ENCODE data around the gene BACE2.

BACE2 gene

DNA sequence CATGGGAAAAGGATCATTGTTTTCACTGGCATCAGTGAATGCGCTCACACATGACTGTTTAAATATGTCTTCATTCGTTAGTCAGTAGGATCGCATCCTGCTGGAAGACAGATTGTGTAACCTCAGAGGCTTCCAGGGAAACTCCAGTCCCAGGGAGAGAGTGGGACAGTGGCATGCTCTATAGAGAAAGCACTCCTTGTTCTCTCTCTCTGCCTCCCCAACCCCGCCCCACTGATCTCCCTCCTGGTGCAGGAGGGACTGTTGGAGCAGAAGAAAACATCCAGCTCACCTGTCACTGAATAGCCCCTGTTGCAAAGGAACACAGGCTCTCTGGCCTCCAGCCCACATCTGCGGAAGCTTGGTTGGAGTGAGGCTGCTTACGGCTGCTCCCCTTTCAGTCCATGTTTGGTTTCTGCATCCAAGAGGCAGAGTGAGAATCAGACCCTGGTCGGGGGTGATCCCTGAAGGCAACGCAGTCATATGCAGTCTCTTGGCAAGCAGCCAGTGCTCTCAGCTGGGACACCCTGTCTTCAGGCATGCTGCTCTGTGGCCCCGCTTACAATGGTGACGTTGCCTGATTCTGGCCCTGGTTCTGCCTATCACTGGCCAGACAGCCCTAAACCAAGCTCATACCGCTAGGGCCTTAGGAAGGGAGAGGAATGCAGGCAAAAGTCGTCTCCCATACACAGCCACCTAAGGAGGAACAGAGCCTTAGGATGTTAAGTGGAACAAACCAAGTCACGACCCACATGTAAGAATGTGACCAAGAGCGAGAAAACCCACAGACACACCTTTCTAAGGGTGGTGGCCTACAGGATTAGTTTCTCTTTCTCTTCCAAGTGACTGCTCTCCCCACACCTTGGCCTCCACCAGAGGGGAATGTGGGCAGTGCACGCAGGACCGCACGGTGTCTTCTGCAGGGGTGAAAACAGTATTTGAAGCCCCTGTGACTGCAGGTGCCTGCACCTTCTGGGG is 39.7 kb downstream of the BACE2 start:
- DNase-seq (ENCODE audit: low spot score): no peak
- in situ Hi-C loops (cut with MboI; ENCODE audit: low pct_unique_long_range_greater_than_20kb, low sequenced_read_pairs, unreplicated experiment): no loop called here

DNA sequence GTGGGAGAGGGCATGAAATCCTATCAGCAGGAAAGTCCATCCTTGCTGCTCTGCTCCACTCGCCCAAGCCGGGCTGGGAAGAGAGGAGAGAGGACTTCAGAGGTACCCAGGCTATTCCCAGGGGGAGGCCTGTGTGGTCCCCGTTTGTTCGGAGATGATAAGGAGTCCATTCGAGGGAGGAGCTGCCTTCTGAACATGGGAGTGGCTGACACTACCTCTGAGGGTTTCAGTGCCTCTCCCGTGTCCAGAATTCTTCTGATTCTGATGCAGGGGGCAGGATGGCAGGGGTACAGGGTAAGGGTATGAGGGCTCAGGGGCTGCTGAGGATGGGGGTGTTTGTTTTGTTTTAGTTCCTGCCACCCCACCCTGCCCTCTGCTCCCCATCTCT is 40.4 kb downstream of the BACE2 start:
- no peak for DNase-seq (ENCODE audit: low spot score)
- in situ Hi-C loops (cut with MboI; ENCODE audit: low pct_unique_long_range_greater_than_20kb, low sequenced_read_pairs, unreplicated experiment): no loop called here
- TF ChIP-seq, protein P1, sequence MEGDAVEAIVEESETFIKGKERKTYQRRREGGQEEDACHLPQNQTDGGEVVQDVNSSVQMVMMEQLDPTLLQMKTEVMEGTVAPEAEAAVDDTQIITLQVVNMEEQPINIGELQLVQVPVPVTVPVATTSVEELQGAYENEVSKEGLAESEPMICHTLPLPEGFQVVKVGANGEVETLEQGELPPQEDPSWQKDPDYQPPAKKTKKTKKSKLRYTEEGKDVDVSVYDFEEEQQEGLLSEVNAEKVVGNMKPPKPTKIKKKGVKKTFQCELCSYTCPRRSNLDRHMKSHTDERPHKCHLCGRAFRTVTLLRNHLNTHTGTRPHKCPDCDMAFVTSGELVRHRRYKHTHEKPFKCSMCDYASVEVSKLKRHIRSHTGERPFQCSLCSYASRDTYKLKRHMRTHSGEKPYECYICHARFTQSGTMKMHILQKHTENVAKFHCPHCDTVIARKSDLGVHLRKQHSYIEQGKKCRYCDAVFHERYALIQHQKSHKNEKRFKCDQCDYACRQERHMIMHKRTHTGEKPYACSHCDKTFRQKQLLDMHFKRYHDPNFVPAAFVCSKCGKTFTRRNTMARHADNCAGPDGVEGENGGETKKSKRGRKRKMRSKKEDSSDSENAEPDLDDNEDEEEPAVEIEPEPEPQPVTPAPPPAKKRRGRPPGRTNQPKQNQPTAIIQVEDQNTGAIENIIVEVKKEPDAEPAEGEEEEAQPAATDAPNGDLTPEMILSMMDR (IDR thresholded peaks at IDR 0.05; ENCODE audit: extremely low read depth, insufficient read depth, missing control alignments): no peak

More for the DNA sequence above, 39.7 kb downstream of the BACE2 start:
- TF ChIP-seq, protein P1 (IDR thresholded peaks at IDR 0.05; ENCODE audit: extremely low read depth, insufficient read depth, missing control alignments): no peak

DNA sequence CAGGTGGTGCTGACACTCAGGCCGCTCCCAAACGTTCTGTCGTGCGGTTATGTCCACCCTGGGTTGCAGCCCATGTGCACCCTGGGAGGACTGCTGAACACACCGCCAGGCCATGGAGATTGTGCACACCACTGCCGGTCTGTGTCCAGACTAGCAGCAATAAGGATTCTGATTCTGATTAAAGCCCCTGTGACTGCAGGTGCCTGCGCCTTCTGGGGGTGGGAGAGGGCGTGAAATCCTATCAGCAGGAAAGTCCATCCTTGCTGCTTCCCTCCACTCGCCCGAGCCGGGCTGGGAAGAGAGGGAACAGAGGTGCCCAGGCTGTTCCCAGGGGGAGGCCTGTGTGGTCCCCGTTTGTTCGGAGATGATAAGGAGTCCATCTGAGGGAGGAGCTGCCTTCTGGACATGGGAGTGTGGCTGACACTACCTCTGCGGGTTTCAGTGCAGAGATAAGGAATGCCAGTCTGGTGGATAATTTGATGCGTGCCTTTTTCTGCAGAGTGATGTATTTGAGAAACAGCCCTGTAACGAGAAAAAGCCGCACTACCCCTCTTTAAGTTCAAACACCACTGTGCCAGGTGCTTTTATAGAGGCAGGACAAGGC is 41.2 kb downstream of the BACE2 start:
- TF ChIP-seq, protein P1 (IDR thresholded peaks at IDR 0.05; ENCODE audit: extremely low read depth, insufficient read depth, missing control alignments): no peak
- no peak for DNase-seq (ENCODE audit: low spot score)
- in situ Hi-C loops (cut with MboI; ENCODE audit: low pct_unique_long_range_greater_than_20kb, low sequenced_read_pairs, unreplicated experiment): no loop called here

DNA sequence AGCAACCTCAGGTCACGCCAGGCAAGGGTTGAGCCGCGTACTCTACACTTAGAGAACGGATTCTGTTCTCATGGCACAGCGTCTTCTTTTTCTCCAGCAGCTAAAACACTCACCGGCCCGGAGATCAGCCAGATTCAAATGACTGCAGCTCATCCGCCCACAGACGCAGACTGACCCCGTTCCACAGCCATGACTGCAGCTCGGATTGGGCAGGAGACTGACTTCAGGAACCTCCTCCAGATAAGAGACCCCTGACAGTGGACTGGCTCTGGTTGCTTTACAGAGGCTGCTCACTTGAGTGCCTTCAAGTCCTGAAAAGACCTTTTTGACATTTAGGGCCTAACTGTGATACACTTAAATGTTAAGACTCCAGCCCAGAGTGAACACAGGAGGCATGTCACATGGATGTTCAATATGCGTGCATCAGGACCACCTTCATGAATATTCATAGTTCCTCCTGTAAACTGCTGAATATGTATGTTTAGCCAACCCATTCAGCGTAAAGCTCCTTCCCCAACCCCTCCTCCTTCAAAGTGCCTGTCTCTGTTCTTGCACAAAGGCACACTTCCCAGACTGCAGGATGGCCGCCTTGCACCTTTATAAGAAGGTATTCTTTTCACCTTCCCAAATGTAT is 42.6 kb downstream of the BACE2 start:
- TF ChIP-seq, protein P1 (IDR thresholded peaks at IDR 0.05; ENCODE audit: extremely low read depth, insufficient read depth, missing control alignments): no peak

DNA sequence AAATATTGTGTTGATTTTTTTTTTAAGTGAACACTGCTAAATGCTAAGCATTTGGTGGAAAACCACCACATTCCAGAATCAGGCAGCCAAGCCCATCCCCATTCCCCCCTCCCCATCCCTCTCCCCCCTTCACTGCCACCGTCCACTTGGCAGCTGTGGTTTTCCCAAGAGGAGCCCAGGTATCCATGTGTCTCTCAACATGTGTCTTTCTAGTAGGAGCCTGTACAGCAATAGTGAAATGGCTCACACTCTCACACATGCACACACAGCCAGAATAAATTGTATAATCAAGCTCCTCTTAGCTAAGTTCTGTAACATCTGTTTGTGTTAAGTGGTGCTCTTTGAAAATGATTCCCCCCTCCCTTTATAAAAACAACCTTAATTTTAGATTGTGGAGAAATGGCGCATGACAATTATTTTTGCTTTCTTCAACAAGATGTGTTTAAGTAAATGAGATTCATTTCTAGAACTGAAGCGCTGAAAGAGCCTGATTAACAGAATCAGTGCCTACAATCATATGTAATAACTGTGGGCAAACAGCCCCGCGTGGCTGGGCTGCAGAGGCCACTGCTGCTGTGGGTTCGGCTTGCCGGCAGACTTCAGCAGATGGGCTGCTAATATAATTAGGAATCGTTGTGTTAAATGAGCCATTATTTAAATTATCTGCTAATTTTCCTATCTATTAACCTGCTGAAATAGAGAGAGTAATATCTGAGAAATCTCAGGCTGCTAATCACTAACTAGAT is 43.3 kb downstream of the BACE2 start:
- TF ChIP-seq, protein P1 (IDR thresholded peaks at IDR 0.05; ENCODE audit: extremely low read depth, insufficient read depth, missing control alignments): no peak
- no peak for DNase-seq (ENCODE audit: low spot score)
- in situ Hi-C loops (cut with MboI; ENCODE audit: low pct_unique_long_range_greater_than_20kb, low sequenced_read_pairs, unreplicated experiment): no loop called here

More for the DNA sequence above, 42.6 kb downstream of the BACE2 start:
- DNase-seq (ENCODE audit: low spot score): no peak
- in situ Hi-C loops (cut with MboI; ENCODE audit: low pct_unique_long_range_greater_than_20kb, low sequenced_read_pairs, unreplicated experiment): no loop called here

DNA sequence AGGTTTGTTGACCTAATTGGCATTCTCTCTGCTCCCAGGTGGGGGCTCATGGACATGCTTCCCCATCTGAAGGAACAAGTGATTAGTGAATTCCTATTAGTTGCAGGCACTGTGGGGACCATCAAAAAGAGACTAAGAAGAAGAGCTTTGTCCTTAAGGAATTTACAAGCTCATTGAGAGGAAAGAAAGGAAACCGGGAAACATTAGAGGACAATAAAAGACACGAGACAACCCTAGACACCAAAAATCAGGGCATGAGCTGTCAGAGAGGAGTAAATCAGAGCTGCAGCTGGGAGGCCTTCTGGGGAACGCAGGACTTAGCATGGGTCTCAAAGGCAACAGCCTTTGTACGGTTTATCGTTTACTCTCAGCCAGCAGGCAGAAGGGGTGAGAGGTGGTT is 45.1 kb downstream of the BACE2 start:
- no peak for DNase-seq (ENCODE audit: low spot score)
- in situ Hi-C loops (cut with MboI; ENCODE audit: low pct_unique_long_range_greater_than_20kb, low sequenced_read_pairs, unreplicated experiment): no loop called here
- TF ChIP-seq, protein P1 (IDR thresholded peaks at IDR 0.05; ENCODE audit: extremely low read depth, insufficient read depth, missing control alignments): no peak
